Measurements from ENCODE around the gene PEX26.

DNA sequence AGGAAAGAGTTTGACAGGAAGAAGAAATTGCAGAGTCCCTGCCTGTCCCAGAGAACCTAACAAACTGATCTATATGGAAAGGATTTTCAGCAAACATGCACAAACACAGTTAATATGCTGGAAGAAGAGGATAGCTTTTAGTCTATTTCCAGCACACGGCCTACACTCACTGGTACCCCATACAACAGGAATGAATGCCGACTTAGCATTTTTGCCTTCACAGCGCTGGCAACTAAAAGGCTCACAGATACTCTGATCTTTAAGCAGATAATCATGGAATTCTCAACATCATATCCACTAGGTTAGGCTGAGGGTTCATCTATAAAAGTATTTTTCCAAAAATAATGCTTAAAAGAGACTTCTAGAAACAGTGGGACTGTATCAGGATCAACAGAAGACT, 23.0 kb downstream of the PEX26 start:
- TF ChIP-seq, protein P1, sequence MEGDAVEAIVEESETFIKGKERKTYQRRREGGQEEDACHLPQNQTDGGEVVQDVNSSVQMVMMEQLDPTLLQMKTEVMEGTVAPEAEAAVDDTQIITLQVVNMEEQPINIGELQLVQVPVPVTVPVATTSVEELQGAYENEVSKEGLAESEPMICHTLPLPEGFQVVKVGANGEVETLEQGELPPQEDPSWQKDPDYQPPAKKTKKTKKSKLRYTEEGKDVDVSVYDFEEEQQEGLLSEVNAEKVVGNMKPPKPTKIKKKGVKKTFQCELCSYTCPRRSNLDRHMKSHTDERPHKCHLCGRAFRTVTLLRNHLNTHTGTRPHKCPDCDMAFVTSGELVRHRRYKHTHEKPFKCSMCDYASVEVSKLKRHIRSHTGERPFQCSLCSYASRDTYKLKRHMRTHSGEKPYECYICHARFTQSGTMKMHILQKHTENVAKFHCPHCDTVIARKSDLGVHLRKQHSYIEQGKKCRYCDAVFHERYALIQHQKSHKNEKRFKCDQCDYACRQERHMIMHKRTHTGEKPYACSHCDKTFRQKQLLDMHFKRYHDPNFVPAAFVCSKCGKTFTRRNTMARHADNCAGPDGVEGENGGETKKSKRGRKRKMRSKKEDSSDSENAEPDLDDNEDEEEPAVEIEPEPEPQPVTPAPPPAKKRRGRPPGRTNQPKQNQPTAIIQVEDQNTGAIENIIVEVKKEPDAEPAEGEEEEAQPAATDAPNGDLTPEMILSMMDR (IDR thresholded peaks at IDR 0.05): no peak
- TF ChIP-seq POLR2A (IDR thresholded peaks at IDR 0.05): no peak

Measured in lower leg skin (tissue), 3 donors.